ENCODE results near the gene PREX1.

DNA sequence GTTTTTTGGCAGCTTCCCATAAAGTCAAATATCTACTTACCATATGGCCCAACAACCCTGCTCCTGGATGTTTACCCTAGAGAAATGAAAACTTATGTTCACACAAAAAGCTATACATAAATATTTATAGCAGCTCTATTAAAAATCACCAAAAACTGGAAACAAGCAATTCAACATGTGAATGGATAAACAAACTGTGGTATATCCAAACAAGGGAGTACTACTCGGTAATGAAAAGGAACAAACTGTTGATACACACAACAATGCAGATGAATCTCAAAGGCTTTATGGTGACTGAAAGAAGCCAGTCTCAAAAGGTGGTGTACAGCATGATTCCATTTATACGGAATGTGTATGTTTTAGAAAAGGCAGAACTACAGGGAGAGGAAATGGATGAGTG is 48.4 kb downstream of the PREX1 start:
- TF ChIP-seq, protein P1, sequence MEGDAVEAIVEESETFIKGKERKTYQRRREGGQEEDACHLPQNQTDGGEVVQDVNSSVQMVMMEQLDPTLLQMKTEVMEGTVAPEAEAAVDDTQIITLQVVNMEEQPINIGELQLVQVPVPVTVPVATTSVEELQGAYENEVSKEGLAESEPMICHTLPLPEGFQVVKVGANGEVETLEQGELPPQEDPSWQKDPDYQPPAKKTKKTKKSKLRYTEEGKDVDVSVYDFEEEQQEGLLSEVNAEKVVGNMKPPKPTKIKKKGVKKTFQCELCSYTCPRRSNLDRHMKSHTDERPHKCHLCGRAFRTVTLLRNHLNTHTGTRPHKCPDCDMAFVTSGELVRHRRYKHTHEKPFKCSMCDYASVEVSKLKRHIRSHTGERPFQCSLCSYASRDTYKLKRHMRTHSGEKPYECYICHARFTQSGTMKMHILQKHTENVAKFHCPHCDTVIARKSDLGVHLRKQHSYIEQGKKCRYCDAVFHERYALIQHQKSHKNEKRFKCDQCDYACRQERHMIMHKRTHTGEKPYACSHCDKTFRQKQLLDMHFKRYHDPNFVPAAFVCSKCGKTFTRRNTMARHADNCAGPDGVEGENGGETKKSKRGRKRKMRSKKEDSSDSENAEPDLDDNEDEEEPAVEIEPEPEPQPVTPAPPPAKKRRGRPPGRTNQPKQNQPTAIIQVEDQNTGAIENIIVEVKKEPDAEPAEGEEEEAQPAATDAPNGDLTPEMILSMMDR (conservative IDR thresholded peaks at IDR 0.05) = no peak
- TF ChIP-seq EZH2 (IDR thresholded peaks at IDR 0.05; ENCODE audit: low read depth) = no peak

Data from PC-9 (cell line).